CD4-positive, alpha-beta T cell treated with Interferon alpha-2 for 1 hour (primary cell): ENCODE measurements around the gene VAV2.

Experiments used
- DNase-seq, 2 donors: peaks; one replicate each; pipeline ENCODE4 v3.0.0-alpha.2; 2020 to 2022

Gene VAV2

DNA sequence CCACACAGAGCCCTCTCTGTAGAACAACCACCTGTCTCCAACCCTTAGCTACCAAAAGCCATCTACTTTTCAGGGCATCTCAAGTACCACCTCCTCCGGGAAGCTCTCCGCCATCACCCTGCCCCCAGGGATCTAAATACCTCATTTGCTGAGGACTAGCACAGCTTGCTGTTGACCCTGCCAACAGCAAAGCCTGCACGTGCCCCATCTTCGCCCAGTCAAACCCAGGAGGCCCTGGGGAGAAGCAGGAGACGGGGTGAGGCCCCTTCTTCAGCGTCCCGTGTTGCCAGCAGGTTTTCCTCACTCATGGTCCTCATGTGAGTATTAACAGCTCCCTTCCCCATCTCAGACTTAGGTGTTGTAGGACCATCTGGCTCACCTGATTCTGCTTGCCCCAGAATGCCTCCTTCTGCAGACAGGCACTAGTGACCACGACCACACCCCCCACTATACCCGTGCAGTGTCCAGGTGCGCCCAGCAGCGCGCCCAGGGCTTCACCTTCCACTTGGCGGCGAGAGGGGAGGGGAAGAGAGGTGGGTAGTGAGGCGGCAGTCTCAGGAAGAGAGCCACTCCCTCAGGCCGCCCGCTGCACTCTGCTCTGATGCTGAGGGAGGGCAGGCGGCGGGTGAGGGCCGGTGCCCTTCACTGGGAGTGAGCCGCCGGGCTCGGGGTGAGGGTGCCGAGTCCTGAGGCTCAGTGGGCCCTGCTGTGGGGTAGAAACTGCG lies 11.1 kb downstream of the VAV2 start:
- no peak for DNase-seq

- no peak for DNase-seq
Observed at GRCh38 chr9:133979921-133980863, 11.9 kb downstream of the VAV2 start.

DNA sequence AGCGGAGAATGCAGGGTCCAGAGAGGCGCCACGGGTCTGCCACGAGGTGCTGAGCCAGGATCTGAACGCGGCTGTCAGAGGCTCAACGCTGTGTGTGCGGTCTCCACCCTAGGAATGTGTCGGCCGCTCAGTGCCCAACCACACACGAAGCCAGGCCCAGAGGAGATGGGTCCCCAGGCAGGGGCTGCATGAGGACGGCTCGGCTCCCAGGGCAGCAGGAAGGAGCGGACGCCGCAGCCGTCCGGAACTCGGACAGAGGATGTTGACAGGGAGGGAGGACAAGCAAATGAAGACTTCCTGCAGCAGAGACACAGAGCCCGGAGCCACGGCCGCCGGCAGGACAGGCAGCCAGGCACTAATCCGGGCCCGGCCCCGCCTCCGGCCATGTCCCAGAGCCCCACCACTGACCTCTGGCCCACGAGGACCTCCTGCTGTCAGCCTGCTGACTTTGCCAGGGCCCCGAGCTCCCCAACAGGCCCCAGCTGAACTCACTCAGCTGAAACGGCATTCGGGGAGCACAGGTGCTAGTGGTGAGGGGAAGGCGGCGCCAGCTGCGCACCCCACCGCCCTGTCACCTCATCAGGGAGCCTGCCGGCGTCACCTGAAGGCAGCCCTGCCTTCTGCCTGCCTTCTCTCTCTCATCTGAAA lies 12.7 kb downstream of the VAV2 start:
- DNase-seq: no peak

- DNase-seq: no peak
Observed at GRCh38 chr9:133978899-133979272, 13.2 kb downstream of the VAV2 start.

- DNase-seq: no peak
Observed at GRCh38 chr9:133978226-133978898, 13.8 kb downstream of the VAV2 start.

- no peak for DNase-seq
Observed at GRCh38 chr9:133977421-133978201, 14.5 kb downstream of the VAV2 start.

- no peak for DNase-seq
Observed at GRCh38 chr9:133976887-133977286, 15.2 kb downstream of the VAV2 start.

- no peak for DNase-seq
Observed at GRCh38 chr9:133976191-133976861, 15.8 kb downstream of the VAV2 start.

DNA sequence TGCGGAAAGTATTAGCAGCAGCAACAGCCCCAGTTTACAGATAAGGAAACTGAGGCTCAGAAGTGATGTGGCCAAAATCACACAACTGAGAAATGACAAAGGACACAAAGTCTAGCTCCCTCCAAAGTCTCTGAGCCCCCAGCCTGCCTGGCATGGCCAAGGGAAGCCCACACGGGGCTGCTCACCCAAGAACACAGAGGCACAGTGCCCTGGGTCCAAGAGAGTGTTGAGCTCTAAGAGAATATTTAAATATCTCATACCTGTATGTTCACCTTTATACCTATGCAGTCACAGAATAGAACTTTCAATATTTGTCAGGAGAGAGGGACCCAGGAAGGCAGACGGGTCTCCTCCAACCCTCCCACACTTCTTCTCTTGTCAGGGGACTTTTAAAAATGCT lies 16.6 kb downstream of the VAV2 start:
- no peak for DNase-seq

DNA sequence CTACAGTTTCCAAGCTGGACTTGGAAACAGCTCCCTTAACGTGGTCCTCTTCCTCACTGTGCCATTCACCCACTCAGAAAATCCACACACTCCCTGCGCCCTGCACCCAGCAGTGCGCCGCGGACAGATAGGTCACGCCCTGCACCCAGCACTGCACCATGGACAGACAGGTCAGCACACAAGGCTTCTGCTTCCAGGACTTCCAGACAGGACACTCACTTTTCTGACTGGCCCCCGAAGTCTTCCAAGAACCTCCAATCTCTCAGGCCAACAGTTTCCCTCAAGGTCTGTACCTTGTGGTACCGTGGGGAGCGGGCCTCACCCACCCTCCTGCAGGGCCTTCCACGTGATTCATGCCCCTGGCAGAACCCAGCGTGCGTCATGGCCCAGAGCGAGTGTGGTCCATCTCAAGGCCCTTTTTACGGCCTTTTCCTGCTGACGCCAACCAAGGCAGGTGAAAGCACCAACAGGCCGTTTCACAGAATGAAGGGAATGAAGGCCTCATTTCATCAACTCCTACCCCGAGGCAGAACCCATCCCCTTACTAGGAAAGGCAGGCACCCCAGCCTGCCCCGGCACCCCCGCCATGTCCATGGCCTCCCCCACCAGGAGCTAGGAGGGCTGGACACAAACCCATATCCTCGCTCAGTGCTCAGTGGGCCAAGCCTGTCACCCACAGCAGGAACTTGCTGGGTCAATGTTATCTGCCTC lies 17.3 kb downstream of the VAV2 start:
- no peak for DNase-seq

- DNase-seq: no peak
Observed at GRCh38 chr9:133973791-133974630, 18.1 kb downstream of the VAV2 start.

GRCh38 chr9:133973111-133973790 lies 18.9 kb downstream of the VAV2 start:
- no peak for DNase-seq

GRCh38 chr9:133971981-133972941 lies 19.9 kb downstream of the VAV2 start:
- DNase-seq: no peak

GRCh38 chr9:133971121-133971951 lies 20.8 kb downstream of the VAV2 start:
- no peak for DNase-seq

DNA sequence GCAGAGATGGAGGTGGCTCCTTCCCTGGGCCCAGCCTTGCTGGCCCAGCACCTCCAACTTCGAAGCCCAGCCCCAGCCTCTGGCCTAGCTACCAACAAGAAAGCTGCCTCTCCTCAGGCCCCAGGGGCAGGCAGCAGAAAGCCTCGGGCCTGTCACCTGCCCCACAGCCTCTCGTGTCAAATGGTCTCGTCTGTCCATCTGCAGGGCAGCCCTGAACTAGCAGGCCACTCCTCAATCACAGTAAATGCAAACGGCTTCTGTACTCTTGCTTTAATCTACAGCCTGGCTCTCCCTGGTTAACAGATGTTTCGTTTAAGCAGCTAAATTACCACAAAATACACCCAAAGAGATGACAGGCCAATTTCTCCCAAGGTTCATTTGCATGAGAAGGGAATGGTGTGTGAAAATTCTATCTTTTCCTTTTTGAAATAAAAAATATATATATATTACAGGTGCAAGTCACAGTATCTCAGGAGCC lies 21.5 kb downstream of the VAV2 start:
- DNase-seq: no peak

- DNase-seq: no peak
Observed at GRCh38 chr9:133969681-133970580, 22.2 kb downstream of the VAV2 start.
